SK-N-SH treated with all-trans-retinoic acid at 6 μM for 48 hours (cell line): ENCODE data around the gene GPX1.
"Not testable (repeated sequence)": the region's sequence is repeated elsewhere in the genome, so short reads cannot be mapped to it uniquely, and the experiment has no call there.

Experiments
- ARNTL ChIP-seq: fragments of 450-650 bp; formaldehyde crosslinking; IDR thresholded peaks from 2 replicates; pipeline ENCODE4 v1.5.0; 2020; ENCODE audit warnings: low read depth, mild to moderate bottlenecking, moderate library complexity, borderline replicate concordance
- CSDC2 ChIP-seq: fragments of 250-450 bp; sonication (Bioruptor Pico); IDR thresholded peaks from 2 replicates; pipeline ENCODE4 v1.5.0; 2020; ENCODE audit warnings: mild to moderate bottlenecking, moderate library complexity
- PATZ1 ChIP-seq: fragments of 250-450 bp; sonication (Bioruptor Pico); IDR thresholded peaks from 2 replicates; pipeline ENCODE4 v1.8.0; 2020; ENCODE audit warnings: mild to moderate bottlenecking, moderate library complexity, borderline replicate concordance
- TCF4 ChIP-seq: fragments of 250-450 bp; sonication (Bioruptor Pico); IDR thresholded peaks from 2 replicates; pipeline ENCODE4 v1.8.0; 2021; ENCODE audit warnings: mild to moderate bottlenecking, moderate library complexity, borderline replicate concordance
- ZC3H10 ChIP-seq: fragments of 250-450 bp; sonication (Bioruptor Pico); IDR thresholded peaks from 2 replicates; pipeline ENCODE4 v1.5.1; 2021; ENCODE audit warnings: mild to moderate bottlenecking, moderate library complexity
- ZFP3 ChIP-seq: fragments of 250-450 bp; sonication (Bioruptor Pico); IDR thresholded peaks from 2 replicates; pipeline ENCODE4 v1.5.0; 2020; ENCODE audit warnings: mild to moderate bottlenecking, moderate library complexity
- ZFP30 ChIP-seq: fragments of 450-650 bp; formaldehyde crosslinking; IDR thresholded peaks from 2 replicates; pipeline ENCODE4 v1.5.0; 2022; ENCODE audit warnings: mild to moderate bottlenecking, moderate library complexity
- ZNF565 ChIP-seq: fragments of 450-650 bp; formaldehyde crosslinking; conservative IDR thresholded peaks from 2 replicates; pipeline ENCODE4 v1.5.0; 2020; ENCODE audit warnings: low read depth, mild to moderate bottlenecking, moderate library complexity
- TF ChIP-seq, protein P1 (sequence below): fragments of 250-450 bp; sonication (Bioruptor Pico); IDR thresholded peaks from 2 replicates; pipeline ENCODE4 v1.5.1; 2021; ENCODE audit warnings: mild to moderate bottlenecking, moderate library complexity

GRCh38 chr3:49328350-49328749, 29.8 kb downstream of the GPX1 start:
- not testable (repeated sequence) for TF ChIP-seq ZC3H10; ZNF565 (CRISPR knock-in tag); CSDC2 (CRISPR knock-in tag); TCF4 (CRISPR knock-in tag); ZFP30 (CRISPR knock-in tag); PATZ1 (CRISPR knock-in tag); ZFP3 (CRISPR knock-in tag); ARNTL (CRISPR knock-in tag)
- TF ChIP-seq, protein P1, sequence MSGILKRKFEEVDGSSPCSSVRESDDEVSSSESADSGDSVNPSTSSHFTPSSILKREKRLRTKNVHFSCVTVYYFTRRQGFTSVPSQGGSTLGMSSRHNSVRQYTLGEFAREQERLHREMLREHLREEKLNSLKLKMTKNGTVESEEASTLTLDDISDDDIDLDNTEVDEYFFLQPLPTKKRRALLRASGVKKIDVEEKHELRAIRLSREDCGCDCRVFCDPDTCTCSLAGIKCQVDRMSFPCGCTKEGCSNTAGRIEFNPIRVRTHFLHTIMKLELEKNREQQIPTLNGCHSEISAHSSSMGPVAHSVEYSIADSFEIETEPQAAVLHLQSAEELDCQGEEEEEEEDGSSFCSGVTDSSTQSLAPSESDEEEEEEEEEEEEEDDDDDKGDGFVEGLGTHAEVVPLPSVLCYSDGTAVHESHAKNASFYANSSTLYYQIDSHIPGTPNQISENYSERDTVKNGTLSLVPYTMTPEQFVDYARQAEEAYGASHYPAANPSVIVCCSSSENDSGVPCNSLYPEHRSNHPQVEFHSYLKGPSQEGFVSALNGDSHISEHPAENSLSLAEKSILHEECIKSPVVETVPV = not testable (repeated sequence)
